DOHH2 (cell line): Measurements from ENCODE around the gene CDC5L.

Experiments
- EZH2phosphoT487 ChIP-seq: fragments of 200-600 bp; sonication (generic); IDR thresholded peaks from 2 replicates; pipeline ENCODE4 v1.6.1; 2017; ENCODE audit warnings: borderline replicate concordance, mild to moderate bottlenecking, antibody characterized with exemption, low read length, moderate library complexity, mixed read lengths
- TF ChIP-seq, protein P1 (sequence below): fragments of 200-600 bp; sonication (generic); IDR thresholded peaks from one replicate; pipeline ENCODE4 v1.5.1; 2014; ENCODE audit warnings: antibody characterized with exemption, mild to moderate bottlenecking, low read depth, low read length; ENCODE audit not compliant: poor library complexity, severe bottlenecking

DNA sequence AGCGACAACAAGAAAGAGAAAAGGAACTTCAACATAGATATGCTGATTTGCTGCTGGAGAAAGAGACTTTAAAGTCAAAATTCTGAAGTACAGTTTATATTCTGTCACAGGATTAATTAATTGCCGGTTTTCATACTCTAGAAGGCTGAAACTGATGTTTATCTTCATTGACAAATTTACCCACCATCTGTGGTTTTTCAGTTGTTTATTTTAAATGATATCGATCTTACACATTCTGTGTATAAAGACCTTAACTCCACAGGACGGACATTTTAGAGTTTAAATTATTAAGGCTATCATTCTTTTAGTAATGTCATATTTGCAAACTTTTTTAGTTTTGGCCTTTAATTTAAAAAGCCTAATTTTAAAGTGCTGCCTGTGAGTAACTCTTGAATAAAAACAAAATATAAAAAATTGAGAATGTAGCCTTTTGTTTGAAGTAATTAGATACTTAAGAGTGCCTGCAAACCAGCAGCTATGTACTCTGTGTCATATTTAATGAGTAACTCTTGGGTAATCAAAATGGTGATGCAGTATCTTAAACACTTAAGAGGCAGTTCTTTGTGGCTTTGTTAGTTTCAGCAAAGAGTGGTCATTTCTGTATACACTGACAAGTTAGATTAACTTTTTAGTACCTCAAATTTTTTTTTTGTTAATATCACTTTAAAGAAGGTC, 59.3 kb downstream of the CDC5L start:
- TF ChIP-seq, protein P1, sequence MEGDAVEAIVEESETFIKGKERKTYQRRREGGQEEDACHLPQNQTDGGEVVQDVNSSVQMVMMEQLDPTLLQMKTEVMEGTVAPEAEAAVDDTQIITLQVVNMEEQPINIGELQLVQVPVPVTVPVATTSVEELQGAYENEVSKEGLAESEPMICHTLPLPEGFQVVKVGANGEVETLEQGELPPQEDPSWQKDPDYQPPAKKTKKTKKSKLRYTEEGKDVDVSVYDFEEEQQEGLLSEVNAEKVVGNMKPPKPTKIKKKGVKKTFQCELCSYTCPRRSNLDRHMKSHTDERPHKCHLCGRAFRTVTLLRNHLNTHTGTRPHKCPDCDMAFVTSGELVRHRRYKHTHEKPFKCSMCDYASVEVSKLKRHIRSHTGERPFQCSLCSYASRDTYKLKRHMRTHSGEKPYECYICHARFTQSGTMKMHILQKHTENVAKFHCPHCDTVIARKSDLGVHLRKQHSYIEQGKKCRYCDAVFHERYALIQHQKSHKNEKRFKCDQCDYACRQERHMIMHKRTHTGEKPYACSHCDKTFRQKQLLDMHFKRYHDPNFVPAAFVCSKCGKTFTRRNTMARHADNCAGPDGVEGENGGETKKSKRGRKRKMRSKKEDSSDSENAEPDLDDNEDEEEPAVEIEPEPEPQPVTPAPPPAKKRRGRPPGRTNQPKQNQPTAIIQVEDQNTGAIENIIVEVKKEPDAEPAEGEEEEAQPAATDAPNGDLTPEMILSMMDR, result no peak
- TF ChIP-seq EZH2phosphoT487, result no peak
